Occipital lobe (tissue), 2 donors: ENCODE measurements around the gene SLC30A1. TPM values are rescaled to one million over a fixed set of nuclear protein-coding genes. Genes with fewer than 3 reads are reported as not detected.
A peak's percentile ranks its signal among the peaks of the same experiment; 100 is the strongest.
"Not testable (repeated sequence)": the region's sequence is repeated elsewhere in the genome, so short reads cannot be mapped to it uniquely, and the experiment has no call there.

Experiments used
- DNase-seq: peaks from one replicate; lab custom pipeline; 2025; lab: John Stamatoyannopoulos, UW
- total RNA-seq: library from RNA; depleted of rRNA; stranded (reverse); fragments of >200 nt; gene quantifications from one replicate; pipeline ENCODE4 v1.2.3, GENCODE V29; 2014

The SLC30A1 gene, protein sequence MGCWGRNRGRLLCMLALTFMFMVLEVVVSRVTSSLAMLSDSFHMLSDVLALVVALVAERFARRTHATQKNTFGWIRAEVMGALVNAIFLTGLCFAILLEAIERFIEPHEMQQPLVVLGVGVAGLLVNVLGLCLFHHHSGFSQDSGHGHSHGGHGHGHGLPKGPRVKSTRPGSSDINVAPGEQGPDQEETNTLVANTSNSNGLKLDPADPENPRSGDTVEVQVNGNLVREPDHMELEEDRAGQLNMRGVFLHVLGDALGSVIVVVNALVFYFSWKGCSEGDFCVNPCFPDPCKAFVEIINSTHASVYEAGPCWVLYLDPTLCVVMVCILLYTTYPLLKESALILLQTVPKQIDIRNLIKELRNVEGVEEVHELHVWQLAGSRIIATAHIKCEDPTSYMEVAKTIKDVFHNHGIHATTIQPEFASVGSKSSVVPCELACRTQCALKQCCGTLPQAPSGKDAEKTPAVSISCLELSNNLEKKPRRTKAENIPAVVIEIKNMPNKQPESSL
- total RNA-seq = 21.8 TPM

DNA sequence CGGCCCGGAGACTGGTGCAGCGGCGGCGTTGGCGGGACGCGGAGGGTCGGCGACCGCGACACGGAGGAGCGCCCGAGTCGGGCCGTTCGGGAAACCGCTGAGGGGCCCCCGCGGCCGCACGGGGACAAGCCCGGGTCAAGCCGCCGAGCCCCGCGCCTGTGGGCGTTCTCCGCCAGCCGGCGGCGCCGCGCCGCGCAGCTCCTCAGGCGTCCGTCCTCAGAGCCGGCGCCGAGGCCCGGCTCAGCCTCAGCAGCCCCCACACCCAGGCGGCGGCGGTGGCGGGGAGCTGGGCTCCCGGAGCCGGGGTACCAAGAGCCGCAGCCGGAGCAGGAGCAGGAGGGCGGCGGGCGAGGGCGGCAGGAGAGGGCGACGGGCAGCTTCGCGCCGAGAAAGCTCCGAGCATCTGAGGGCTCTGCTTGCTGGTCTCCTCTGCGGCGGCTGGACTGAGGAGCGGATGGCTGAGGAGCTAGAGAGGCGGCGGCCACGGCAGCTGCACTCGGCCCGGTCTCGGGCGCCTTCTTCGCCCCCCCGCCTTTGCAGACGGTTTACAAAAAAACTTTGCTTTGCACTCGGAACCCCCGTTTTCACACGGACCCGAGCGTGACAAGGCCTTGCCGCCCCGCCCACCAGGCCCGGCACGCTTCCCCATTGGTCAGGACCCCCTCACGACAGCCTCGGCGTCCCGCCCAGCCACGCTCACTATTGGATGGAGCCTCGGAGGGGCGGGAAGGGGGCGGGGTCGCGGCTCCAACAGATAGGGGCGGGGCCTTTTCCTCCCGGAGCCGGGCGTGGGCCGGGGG, at the start of gene SLC30A1:
TSS of gene SLC30A1 (minus strand) at position 522 of the 800 bp plus-strand sequence. CDS start 549 bp downstream, outside the sequence.
- peak; percentile 99 for DNase-seq

DNA sequence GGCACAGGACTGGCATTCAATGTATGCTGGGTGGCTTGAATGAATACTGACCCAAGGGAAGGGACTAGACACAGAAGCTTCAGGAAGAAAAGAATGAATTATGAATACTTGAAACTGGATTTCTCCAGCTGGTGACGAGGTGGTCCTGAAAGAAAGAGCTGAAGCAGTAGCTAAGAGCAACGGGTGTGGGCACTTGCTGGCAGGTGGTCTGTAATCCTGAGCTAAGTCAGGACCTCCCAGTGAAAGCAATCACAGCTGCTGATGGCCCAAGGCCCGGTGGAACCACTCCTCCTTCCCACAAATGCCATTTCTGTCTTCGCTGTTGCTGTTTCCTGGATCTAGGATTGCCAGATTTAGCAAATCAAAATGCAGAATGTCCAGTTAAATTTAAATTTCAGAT, 49.5 kb upstream of the SLC30A1 start:
- DNase-seq = no peak

DNA sequence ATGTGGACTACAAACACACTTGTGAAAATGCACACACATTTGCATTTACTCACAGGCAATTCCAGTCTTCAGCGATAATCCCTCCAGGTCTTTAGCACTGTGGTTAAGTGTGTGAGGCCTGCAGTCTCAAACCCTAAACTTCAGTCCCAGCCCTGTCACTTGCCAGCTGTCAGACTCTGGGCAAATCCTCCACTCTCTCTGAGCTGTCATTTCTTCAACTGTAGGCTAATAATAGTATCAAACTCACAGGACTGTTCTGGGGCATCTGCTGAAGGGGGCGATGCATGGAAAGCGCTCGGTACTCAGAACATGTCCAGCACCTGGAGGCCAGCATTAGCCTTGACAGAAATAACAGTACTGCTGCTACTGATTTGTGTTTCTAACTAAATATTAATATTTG, 48.3 kb upstream of the SLC30A1 start:
- no peak for DNase-seq

DNA sequence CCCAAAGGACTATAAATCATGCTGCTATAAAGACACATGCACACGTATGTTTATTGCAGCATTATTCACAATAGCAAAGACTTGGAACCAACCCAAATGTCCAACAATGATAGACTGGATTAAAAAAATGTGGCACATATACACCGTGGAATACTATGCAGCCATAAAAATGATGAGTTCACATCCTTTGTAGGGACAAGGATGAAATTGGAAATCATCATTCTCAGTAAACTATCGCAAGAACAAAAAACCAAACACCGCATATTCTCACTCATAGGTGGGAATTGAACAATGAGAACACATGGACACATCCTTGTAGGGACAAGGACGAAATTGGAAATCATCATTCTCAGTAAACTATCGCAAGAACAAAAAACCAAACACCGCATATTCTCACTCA, 46.9 kb upstream of the SLC30A1 start:
- not testable (repeated sequence) for DNase-seq

DNA sequence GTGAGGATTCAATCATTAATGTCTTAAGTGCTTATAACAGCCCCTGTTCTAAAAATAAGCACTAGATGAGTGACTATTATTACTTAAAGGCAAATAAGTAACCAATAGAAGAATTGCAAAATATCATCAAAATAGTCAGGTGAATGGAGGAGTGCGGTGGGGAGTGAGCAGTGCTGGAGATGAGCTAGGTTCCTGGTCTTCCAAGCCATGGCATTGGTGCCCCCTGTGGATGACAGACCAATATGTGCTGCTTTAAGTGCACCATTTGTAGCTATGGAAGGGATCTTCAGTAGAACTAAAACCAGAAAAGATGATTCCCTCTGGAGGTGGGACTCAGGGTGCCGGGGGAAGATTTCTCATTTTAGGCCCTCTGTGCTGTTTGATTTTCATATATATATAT, 46.1 kb upstream of the SLC30A1 start:
- DNase-seq = no peak

DNA sequence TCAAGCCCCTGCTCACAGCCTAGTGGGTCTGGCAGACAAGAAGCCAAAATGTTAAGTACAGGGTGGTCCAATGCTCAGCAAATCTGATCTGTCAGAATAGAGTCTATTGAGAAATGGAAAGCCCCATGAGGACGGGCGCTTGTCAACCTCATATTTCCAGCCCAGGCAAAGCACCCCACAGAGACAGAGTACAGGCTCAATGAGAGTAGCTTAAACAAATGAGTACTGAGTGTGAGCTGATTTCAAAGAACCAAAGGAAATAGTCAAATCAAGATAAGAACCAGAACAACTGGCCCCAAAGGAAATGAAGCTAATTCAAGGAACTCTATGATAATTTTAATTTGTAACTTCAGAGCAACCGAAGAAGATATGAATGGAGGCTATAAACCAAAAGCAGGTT, 44.6 kb upstream of the SLC30A1 start:
- no peak for DNase-seq

DNA sequence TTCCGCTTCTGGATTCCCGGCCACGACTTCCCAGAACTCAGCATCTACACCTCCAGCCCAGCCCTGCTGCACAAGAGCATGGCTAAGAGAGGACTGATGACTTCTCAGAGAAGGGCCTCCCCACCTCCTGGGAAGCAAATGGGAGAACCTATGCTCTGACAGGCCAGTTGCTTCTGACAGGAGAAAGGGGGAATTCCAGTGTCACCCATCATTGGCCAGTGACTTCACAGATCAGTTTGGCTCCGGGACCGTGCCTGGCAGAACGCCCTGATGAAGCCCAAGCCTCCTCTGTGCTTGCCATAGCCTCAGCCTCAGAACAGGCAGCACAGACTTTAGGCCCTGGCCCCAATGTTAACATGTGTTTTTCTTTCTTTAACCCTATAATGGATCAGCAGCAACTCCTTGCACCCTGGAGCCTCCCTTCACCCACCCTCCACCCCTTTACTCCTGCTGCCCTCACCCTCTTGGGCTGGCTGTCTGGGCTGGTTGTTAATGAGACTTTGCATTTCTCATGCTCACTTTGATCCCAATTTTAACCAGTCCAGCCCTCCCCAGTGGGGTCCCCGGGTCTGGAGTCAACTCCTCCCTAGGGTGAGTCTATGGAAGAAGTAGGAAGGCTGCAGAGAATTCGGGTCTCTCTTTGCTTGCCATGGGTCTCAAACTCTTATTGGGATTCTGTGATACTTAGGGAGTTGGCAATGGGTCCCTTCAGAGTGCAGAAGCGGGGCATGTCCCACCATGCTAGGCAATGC, 42.7 kb upstream of the SLC30A1 start:
- no peak for DNase-seq

DNA sequence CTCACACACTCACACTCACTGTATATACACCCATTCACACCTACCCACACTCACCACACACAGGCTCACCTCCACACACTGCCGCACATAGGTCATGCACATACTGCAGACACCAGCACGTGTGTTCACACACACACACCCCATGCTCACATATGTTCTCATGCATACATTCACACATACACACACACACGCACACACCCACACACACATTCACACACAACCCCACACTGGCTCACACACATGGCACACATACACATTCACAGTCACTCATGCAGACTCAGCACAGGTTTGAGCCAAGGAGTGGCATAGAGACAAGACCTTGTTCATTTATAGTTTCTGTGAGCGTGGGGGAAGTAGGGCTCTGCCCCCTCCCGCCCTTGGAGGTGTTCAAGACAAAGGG, 41.1 kb upstream of the SLC30A1 start:
- no peak for DNase-seq

DNA sequence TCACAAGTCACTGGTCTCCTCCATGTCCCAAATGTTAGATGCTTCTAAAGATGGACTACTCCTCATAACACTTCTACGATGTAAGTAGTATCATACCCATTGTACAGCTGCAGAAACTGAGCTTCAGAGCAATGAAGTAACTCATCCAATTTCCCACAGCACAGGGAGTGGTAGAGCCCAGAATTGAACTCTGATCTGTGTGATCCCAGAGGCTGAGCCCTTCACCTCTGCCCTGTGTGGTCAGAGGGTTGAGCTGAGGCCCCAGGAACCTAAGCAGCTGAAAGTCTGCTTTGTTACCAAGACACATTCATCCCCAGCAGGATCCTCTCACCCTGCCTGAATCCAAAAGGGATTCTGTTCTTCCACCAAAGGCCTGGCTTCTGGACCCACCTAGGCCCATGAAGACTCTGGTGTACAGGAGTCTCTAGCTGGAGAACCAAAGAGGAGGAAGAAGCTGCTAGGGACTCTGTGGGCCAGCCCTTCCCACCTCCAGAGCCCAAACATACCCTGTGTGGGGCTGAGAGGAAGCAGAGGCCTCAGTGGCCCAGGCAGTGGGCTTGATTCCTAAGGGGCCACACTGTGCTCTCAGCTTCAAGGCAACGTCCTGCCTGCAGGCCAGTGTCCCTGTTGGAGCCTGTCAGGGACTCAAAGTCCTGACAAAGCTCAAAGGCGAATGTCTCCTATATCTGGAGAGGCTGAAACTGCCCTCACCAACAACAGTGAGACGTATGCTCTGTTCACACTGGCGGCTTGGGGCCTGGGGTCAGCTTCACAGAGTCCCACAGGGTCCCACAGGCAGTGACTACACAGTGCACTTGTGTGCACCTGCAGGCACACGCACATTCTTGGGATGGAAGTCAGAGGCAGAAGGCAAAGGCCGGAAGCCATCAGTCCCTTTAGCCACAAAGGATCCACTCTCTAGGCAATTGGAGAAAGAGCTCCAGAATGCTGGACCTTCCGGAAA, 40.4 kb upstream of the SLC30A1 start:
- DNase-seq = no peak

DNA sequence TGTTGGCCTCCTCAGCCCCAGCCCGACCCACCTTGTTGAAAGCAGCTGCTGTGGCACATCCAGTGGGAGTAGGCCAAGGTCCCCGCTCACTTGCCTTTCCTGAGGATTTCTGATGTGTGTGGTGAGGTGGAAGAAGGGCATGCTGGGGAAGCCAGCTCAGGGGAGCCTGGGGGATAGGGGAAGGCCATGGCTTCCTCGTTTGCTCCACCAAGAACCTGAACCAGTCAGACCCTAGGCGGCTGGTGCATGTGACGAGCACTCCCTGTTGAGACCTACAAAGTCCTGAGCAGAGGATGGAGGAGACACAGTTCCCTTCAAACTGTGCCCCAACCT, 38.0 kb upstream of the SLC30A1 start:
- DNase-seq = no peak

DNA sequence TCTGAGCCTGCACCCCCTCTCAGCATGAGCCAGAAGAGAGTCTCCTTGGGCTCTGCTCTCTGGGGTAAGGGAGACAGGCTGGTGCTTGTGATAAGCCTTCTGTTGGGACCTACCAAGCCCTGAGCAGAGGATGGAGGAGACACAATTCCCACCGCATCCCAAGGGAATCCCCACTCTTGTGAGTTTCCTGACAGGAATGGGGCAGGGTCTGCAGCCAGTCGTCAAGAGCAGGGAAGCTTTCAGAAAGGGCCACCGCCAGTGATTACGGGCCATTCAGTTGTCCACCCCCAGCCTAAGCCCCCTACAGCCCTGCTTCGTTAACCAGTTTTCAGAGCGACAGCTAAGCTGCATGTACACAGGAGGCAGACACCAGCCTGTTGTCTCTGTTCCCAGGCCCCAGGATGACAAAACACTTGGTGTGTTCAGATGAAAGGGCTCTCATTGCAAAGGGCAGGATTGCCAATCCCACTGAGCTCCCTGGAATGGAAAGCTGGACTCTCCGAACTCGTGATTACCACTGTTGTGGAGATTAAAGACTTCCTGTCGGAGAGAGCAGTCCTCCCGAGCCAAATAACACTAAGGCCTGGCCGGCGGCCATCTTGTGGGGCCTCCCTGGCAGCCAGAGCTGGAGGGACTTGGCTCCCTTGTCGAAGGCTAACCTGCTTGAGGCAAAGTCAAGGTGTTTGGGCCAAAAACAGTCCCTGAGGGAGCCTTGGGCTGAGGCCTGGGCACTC, 37.4 kb upstream of the SLC30A1 start:
- DNase-seq = no peak

DNA sequence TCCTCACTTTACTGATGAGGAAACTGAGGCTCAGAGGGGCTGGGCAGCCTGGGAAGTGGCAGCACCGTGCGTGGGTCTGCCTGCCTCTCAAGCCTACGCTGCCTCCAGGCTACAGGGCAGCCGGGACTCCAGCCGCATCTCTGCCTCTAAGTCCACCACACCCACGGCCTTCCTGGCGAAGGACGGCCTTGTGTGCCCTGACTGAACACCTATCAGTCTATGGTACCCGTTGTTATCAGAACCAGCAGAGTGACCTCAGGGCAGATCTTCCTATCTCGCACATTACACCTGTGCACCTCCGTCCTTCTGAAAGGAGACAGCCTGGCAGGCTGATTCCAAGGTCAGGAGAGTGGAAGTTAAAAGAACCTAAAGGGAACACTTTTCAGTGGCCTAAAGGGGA, 35.7 kb upstream of the SLC30A1 start:
- DNase-seq = no peak

DNA sequence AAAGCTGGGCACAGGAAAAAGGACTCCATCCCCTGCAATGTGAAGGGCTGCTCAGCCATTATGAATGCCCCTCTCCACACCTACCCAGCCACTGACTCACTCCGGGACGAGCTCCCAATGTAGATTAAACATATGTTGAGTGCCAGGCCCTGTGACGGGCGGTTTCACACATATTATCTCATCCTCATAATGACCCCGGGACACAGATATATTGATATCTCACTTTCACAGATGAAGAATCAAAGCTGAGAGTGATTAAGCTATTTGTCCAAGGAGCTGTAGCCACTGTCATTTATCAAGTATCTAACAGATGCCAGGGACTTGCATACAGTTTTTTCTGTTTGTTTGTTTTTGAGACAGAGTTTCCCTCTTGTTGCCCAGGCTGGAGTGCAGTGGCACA, 35.0 kb upstream of the SLC30A1 start:
- DNase-seq = no peak

DNA sequence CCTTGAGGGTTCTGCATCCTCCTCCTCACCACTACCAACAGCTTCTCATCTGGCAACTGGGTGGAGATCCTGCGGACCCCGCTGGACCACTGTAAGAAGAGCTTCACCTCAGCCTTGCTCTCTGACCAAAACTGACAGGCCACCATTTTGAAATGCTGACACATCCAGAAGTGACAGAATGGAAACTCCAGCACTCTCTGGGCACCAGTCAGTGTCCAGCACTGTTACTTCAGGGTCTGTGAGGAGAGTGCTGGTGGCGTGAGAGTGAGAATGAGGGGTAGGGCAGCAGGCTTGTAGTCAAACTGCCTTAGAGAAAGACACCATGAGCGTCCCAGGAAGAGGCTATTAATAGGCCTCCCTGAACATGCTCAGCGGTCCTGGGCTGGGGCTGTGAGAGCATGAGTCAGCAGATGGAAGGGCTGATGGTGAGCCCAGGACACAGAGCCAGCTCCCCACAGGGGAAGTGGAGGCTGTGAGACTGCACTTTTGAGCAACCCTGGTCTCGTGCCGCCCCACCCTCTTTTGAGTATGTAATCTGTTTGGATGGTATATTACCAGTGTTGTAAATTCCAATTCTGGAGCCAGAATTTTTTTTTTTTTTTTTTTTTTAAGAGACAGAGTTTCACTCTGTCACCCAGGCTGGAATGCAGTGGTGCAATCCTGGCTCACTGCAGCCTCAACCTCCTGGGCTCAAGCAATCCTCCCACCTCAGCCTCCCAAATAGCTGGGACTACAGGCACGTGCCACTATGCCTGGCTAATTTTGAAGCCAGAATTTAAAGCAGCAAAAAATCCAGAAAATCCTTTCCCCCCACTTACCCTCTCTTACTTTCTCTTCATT, 34.4 kb upstream of the SLC30A1 start:
- peak; percentile 27 for DNase-seq

DNA sequence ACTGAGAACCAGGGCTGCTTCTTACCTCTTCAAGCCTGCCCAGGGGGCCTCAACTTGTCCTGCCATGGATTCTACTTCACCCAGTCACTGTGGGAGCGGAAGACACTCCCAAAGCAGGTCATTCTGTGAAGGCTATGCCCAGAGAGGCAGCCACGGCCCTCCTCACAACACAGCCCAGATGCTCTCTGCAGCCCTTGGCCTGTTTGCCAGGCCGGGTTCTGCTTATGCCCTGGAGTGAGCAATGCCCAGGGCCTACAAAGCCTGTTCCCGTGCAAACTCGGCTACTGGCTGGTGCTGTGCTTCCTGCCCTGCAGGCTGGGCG, 33.8 kb upstream of the SLC30A1 start:
- no peak for DNase-seq

DNA sequence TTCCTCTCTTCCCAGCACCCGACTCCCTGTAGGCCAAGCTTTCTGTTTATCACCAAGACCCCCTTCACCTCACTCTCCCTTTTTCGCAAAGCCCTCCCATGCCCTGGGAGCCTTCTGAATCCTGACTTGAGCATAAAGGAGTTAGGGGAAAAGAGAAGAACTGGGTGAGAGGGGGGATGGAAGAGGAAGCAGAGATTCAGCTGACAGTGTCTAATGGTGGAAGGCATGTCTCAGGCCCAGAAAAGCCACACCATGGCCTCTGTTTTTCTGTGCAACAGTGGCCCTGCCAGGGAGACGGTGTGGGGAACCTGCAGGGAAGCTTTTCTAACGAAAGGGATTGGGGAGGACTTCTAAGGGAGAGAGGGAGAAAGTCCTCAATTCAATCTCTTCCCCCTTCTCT, 32.9 kb upstream of the SLC30A1 start:
- DNase-seq = no peak

DNA sequence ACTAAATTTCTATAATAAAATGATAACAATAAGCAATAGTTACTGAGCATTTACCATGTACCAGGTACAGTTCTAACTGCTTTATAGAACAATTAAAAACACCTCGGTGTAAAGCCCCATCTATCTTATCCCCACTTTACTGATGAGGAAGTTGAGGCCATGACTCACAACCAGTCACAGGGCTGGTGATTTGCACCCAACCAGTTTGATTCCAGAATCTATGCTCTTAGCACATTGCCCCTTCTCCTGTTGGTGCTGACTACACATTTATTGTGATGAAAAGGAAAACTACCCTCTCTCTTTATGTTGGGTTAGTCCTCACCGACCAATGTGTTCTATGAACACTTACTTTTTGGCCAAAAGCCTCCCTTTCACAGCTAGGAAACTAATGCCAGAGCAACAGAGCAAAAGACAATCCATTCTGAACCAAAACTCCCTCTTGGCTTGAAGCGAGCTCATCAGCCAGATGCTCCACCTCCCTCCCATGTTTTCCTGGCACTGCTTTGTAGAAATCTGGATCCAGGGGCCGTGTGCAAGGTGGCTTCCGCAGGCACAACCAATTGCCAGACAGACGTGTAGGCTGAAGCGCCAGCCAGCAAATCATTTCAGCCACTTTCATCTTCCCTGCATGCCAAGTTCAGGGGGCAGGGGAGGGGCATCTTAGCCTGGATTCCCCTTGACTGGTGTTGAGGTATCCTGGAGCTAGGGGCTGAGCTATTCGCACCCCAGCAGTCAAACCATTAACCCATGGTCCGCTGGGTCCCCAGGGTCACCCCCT, 32.0 kb upstream of the SLC30A1 start:
- peak; percentile 32 for DNase-seq
